NCI-H345 treated with DMSO at 0.1 percent for 48 hours (cell line): ENCODE data around the gene HECW1.
"Not testable (repeated sequence)": the region's sequence is repeated elsewhere in the genome, so short reads cannot be mapped to it uniquely, and the experiment has no call there.

ENCODE experiments used
- DNase-seq: peaks from one replicate; lab custom pipeline; 2025; ENCODE audit not compliant: unreplicated experiment; lab: John Stamatoyannopoulos, UW

Gene HECW1

GRCh38 chr7:43302773-43303460 lies 190.5 kb downstream of the HECW1 start:
- no peak for DNase-seq

- no peak for DNase-seq
Measured at GRCh38 chr7:43303740-43304241, 191.3 kb downstream of the HECW1 start.

GRCh38 chr7:43306404-43306803 lies 194.0 kb downstream of the HECW1 start:
- no peak for DNase-seq

GRCh38 chr7:43307522-43307921 lies 195.1 kb downstream of the HECW1 start:
- DNase-seq: no peak

GRCh38 chr7:43308913-43309705 lies 196.7 kb downstream of the HECW1 start:
- no peak for DNase-seq

GRCh38 chr7:43309706-43310022 lies 197.2 kb downstream of the HECW1 start:
- no peak for DNase-seq

DNA sequence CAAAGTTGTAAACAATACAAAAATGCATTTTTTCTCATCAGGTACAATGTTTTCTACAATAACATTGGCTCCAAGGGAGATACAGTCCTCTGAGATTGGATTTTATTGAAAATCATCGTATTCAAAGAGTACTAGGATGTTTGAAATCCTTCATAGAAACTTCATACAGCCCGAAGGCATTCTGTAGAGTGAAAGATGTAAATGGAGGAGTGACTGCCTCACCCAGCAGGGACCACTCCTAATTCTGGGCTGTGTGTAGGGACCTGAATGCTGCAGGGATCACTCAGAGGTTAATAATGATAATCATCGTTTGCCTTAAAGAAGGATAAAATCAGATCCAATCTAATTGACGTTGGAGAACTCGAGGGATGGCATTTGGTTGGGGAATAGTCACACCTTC lies 198.6 kb downstream of the HECW1 start:
- DNase-seq: no peak

- DNase-seq: no peak
Measured at GRCh38 chr7:43311694-43312093, 199.2 kb downstream of the HECW1 start.

GRCh38 chr7:43313628-43314378 lies 201.4 kb downstream of the HECW1 start:
- DNase-seq: no peak

- DNase-seq: no peak
Measured at GRCh38 chr7:43314379-43315158, 202.1 kb downstream of the HECW1 start.

DNA sequence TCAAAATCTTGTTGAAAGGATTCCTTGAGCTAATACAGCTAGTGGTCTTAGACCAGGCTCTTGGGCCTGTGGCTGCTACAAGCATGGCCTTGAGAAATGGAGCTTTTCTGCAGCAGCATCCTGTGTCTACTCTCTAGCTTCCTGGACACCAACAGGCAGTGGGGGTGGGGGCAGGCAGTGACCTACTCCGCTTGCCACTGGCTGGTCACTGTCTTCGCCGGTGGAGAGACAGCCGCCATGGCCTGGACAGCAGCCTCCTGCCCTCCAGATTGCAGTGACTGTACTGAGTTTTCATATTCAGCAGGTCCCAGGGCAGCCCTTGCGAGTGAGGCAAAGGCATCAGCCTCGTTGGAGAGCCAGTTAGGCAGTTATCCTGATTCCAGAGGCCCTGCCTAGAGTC lies 204.6 kb downstream of the HECW1 start:
- DNase-seq: no peak

GRCh38 chr7:43318188-43318770 lies 205.8 kb downstream of the HECW1 start:
- no peak for DNase-seq

DNA sequence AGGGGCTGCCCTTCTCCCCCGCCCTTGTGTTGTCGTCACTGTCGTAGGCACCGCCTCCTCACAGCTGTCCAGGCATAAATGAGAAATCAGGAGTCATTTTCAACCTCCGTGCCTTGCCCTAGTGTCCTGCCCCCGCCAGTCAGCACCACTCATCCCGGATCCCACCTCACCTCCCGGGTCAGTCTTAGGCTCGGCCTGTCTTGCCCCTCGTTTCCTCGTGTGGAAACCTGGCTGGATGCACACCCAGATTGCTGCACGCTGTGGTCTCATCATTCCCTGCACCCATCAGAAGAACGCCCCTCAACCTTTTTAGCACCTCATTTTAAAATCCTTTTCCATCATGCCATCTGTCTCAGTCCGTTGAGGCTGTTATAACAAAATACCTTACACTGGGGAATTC lies 213.1 kb downstream of the HECW1 start:
- no peak for DNase-seq

DNA sequence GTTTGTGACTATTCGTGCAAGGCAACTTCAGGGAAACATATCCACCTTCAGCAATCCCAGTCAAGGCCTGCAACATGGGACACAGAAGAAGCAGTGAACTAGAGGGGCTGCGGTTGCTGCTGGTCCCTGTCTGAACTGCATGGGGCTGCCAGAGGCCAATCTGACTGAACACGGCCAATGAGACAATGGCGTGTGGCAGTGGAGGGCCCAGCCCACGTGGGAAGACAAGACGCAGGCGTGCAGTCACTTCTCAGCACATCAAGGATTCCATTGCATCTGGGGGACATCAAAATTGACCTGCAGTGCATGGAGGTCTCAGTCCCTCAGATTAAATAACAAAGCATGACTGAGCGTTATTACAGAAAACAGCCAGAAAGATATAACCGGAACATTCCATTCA lies 215.9 kb downstream of the HECW1 start:
- DNase-seq: no peak

DNA sequence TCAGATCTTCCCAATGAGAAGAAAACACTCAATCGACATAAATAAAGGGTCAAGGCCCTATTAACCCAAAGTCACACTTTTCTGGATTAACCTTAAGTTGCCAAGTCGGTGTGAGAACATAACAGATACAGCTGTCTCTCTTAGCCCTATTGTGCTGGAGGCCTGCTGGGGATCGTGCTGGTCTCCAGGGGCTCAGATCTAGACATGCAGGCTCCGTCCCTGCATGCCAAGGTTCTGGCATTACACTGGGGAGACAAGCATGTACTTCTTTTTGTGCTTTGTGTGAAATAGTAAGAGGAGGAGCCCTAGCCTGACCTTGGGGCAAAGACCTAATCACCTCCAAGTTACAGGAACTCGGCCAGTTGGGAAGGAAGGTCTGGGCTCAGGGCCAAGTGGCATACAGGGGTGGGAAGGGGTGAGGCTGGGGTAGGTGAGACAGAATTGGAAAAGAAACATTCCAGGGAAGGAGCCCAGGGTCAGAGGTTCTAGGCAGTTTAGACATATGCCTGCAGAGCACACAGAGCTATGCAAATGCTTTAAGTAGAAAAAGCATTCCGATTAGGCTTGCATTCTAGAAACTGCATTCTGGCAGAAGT lies 216.4 kb downstream of the HECW1 start:
- DNase-seq: no peak

- DNase-seq: no peak
Measured at GRCh38 chr7:43332193-43332796, 219.8 kb downstream of the HECW1 start.

- no peak for DNase-seq
Measured at GRCh38 chr7:43337191-43337590, 224.7 kb downstream of the HECW1 start.

DNA sequence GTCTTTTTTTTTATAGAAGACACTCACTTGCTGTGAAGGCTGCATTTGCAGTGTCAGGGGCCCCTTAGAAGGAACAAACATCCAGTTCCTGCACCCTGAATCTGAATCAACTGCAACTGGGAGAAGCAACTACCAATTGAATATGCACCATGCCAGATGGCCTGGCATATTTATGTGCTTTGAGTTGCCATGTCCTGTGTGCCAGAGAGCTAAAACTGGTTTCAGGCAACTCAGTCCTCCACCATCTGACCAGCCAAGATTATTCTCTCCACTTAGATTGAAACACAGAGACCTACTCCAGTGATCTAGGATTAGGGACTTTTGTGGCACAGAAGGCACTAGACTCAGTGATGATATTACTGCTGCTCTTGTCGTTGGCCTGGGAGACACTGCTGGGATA lies 225.4 kb downstream of the HECW1 start:
- DNase-seq: no peak

DNA sequence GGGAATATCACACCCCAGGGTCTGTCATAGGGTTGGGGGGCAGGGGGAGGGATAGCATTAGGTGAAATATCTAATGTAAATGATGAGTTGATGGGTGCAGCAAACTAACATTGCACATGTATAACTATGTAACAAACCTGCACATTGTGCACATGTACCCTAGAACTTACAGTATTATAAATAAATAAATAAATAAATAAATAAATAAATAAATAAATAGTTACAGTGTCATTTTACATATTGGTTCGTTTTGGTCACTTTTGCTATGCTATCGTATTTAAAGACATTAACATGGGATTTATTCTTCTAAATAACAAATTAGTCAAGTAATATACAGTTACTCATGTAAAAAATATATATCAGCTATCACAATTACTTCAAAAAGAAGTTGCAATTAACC lies 228.7 kb downstream of the HECW1 start:
- DNase-seq: no peak

DNA sequence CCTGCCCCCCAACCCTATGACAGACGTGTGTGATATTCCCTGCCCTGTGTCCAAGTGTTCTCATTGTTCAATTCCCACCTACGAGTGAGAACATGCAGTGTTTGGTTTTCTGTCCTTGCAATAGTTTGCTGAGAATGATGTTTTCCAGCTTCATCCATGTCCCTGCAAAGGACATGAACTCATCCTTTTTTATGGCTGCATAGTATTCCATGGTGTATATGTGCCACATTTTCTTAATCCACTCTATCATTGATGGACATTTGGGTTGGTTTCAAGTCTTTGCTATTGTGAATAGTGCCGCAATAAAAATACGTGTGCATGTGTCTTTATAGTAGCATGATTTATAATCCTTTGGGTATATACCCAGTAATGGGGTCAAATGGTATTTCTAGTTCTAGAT lies 231.0 kb downstream of the HECW1 start:
- not testable (repeated sequence) for DNase-seq
